K562 (cell line): ENCODE results near the gene IGFALS. TPM values are rescaled to one million over a fixed set of nuclear protein-coding genes. Genes with fewer than 3 reads are reported as not detected.

Source experiments
- ASH1L ChIP-seq: fragments of 450-650 bp; IDR thresholded peaks from 2 replicates; pipeline ENCODE4 v1.6.1; 2018; ENCODE audit warnings: borderline replicate concordance, mild to moderate bottlenecking, low read depth; ENCODE audit not compliant: partially characterized antibody
- CXXC5 ChIP-seq: fragments of 250-450 bp; sonication (Bioruptor Pico); IDR thresholded peaks from 2 replicates; pipeline ENCODE4 v1.8.0; 2022; ENCODE audit warnings: inconsistent platforms, mild to moderate bottlenecking, moderate library complexity
- FOXO4 ChIP-seq: fragments of 450-650 bp; formaldehyde crosslinking; IDR thresholded peaks from 2 replicates; pipeline ENCODE4 v1.4.0; 2020; ENCODE audit warnings: mild to moderate bottlenecking, moderate library complexity
- KLF6 ChIP-seq: fragments of 250-450 bp; sonication (Bioruptor Pico); IDR thresholded peaks from 2 replicates; pipeline ENCODE4 v1.4.0; 2020; ENCODE audit warnings: mild to moderate bottlenecking, moderate library complexity, borderline replicate concordance
- MBD1 ChIP-seq: fragments of 250-450 bp; sonication (Bioruptor Pico); IDR thresholded peaks from 2 replicates; pipeline ENCODE4 v1.8.0; 2022; ENCODE audit warnings: inconsistent platforms
- MCM5 ChIP-seq: fragments of 450-650 bp; IDR thresholded peaks from 2 replicates; pipeline ENCODE4 v1.6.1; 2016; ENCODE audit warnings: low read depth
- NFATC3 ChIP-seq: fragments of 450-650 bp; IDR thresholded peaks from 2 replicates; pipeline ENCODE4 v1.6.1; 2017; ENCODE audit warnings: mild to moderate bottlenecking
- NR4A1 ChIP-seq, 2 experiments: fragments of 250-450 bp in 1 of 2; fragments of 450-650 bp in 1 of 2; sonication (Bioruptor Pico) in 1 of 2; IDR thresholded peaks; 2 replicates each; pipeline versions ENCODE4 v1.4.0 to v1.6.1; 2016 to 2020; ENCODE audit warnings: mild to moderate bottlenecking in 2 of 2, missing compliant biosample characterization in 1 of 2, missing genetic modification characterization in 1 of 2, moderate library complexity in 1 of 2
- PTRF ChIP-seq: fragments of 450-650 bp; IDR thresholded peaks from 2 replicates; pipeline ENCODE4 v1.6.1; 2016; ENCODE audit warnings: mild to moderate bottlenecking, missing genetic modification characterization, missing compliant biosample characterization
- SIRT6 ChIP-seq: IDR thresholded peaks from one replicate; pipeline ENCODE4 v1.6.1; 2012; ENCODE audit warnings: low read depth, mild to moderate bottlenecking, control low read depth, inconsistent platforms, low read length, moderate library complexity
- TAF9B ChIP-seq: fragments of 450-650 bp; IDR thresholded peaks from 2 replicates; pipeline ENCODE4 v1.6.1; 2018; ENCODE audit warnings: mild to moderate bottlenecking; ENCODE audit not compliant: partially characterized antibody
- TAL1 ChIP-seq: fragments of 450-650 bp; IDR thresholded peaks from 2 replicates; pipeline ENCODE4 v1.6.1; 2016; ENCODE audit warnings: mild to moderate bottlenecking
- TCF3 ChIP-seq: sonication (generic); formaldehyde crosslinking; IDR thresholded peaks from 2 replicates; pipeline ENCODE4 v1.4.0; 2020; ENCODE audit warnings: mild to moderate bottlenecking, missing genetic modification reagents
- TEAD2 ChIP-seq: fragments of 450-650 bp; IDR thresholded peaks from 2 replicates; pipeline ENCODE4 v1.6.1; 2016; ENCODE audit warnings: missing genetic modification characterization, control low read depth, missing compliant biosample characterization
- USF2 ChIP-seq: sonication (generic); formaldehyde crosslinking; IDR thresholded peaks from 2 replicates; pipeline ENCODE4 v1.5.0; 2020; ENCODE audit warnings: missing genetic modification reagents
- XRCC5 ChIP-seq: fragments of 200-400 bp; formaldehyde crosslinking; IDR thresholded peaks from 2 replicates; pipeline ENCODE4 v1.6.1; 2017; ENCODE audit warnings: low read depth, mild to moderate bottlenecking, low read length
- YY1 ChIP-seq, 3 experiments: IDR thresholded peaks; 2 replicates each; pipeline ENCODE4 v1.6.1; 2011; ENCODE audit warnings: low read length in 2 of 3, mild to moderate bottlenecking in 2 of 3, moderate library complexity in 2 of 3, borderline replicate concordance in 1 of 3, control low read depth in 1 of 3, low read depth in 1 of 3; ENCODE audit not compliant: insufficient read depth in 3 of 3, insufficient replicate concordance in 2 of 3, control insufficient read depth in 1 of 3, insufficient read length in 1 of 3; ENCODE audit errors: extremely low read depth in 1 of 3
- ZNF23 ChIP-seq: fragments of 250-450 bp; sonication (Bioruptor Pico); IDR thresholded peaks from 2 replicates; pipeline ENCODE4 v1.4.0; 2020; ENCODE audit warnings: mild to moderate bottlenecking
- ZNF717 ChIP-seq: fragments of 250-450 bp; sonication (Bioruptor Pico); IDR thresholded peaks from 2 replicates; pipeline ENCODE4 v1.5.0; 2021
- ZNF778 ChIP-seq: fragments of 450-650 bp; formaldehyde crosslinking; IDR thresholded peaks from 2 replicates; pipeline ENCODE4 v1.4.0; 2020; ENCODE audit warnings: mild to moderate bottlenecking, moderate library complexity
- polyA plus RNA-seq, 8 experiments: library from polyadenylated mRNA; depleted of rRNA in 4 of 8; stranded (reverse) in 5 of 8; unstranded in 3 of 8; fragments of >200 nt; fragmentation: Nextera tagmentation in 2 of 8; fragmentation: Illumina TruSeq in 1 of 8; extraction: Ambion mirVana in 2 of 8; extraction: Trizol in 1 of 8; gene quantifications; 2 replicates each; pipeline versions ENCODE4 v1.2.1 to v1.2.3, GENCODE V29; 2011 to 2014; ENCODE audit warnings: inconsistent platforms in 1 of 8, missing spikeins in 1 of 8
- total RNA-seq, 7 experiments: library from RNA; depleted of rRNA in 6 of 7; stranded (reverse); fragments of >200 nt in 6 of 7; fragmentation: Illumina TruSeq in 2 of 7; extraction: Trizol in 2 of 7; gene quantifications; 2 replicates each; pipeline versions ENCODE4 v1.2.1 to v1.2.3, GENCODE V29; 2011 to 2021; ENCODE audit warnings: low replicate concordance in 1 of 7
- TF ChIP-seq, protein P1 (sequence below): fragments of 250-450 bp; sonication (Bioruptor Pico); IDR thresholded peaks from 2 replicates; pipeline ENCODE4 v1.4.0; 2020; ENCODE audit warnings: mild to moderate bottlenecking, moderate library complexity, borderline replicate concordance

IGFALS gene
- total and polyA plus RNA-seq, 9 of the 15 experiments (the other 6 are each of a cell fraction or from before 2014, with no cell fraction given): not detected

- peak; percentile 94 for TF ChIP-seq ASH1L
- TF ChIP-seq USF2 (CRISPR knock-in tag): peak; percentile 100
- TF ChIP-seq FOXO4 (CRISPR knock-in tag): no peak
- TF ChIP-seq ZNF778 (CRISPR knock-in tag): no peak
- TF ChIP-seq NFATC3: no peak
- TF ChIP-seq MBD1: no peak
- peak; percentile 94 for TF ChIP-seq CXXC5 (CRISPR knock-in tag)
- no peak for TF ChIP-seq KLF6 (CRISPR knock-in tag)
- TF ChIP-seq XRCC5: peak; percentile 92
- TF ChIP-seq TAL1: no peak
- no peak for TF ChIP-seq TCF3 (CRISPR knock-in tag)
- TF ChIP-seq ZNF717 (CRISPR knock-in tag): no peak
- TF ChIP-seq NR4A1 (CRISPR knock-in tag; IDR thresholded peaks at IDR 0.05): no peak
- TF ChIP-seq NR4A1 (tag; IDR thresholded peaks at IDR 0.05): peak; percentile 59; the same call in 1 of the 2 replicates
- TF ChIP-seq SIRT6: no peak
- TF ChIP-seq, protein P1, sequence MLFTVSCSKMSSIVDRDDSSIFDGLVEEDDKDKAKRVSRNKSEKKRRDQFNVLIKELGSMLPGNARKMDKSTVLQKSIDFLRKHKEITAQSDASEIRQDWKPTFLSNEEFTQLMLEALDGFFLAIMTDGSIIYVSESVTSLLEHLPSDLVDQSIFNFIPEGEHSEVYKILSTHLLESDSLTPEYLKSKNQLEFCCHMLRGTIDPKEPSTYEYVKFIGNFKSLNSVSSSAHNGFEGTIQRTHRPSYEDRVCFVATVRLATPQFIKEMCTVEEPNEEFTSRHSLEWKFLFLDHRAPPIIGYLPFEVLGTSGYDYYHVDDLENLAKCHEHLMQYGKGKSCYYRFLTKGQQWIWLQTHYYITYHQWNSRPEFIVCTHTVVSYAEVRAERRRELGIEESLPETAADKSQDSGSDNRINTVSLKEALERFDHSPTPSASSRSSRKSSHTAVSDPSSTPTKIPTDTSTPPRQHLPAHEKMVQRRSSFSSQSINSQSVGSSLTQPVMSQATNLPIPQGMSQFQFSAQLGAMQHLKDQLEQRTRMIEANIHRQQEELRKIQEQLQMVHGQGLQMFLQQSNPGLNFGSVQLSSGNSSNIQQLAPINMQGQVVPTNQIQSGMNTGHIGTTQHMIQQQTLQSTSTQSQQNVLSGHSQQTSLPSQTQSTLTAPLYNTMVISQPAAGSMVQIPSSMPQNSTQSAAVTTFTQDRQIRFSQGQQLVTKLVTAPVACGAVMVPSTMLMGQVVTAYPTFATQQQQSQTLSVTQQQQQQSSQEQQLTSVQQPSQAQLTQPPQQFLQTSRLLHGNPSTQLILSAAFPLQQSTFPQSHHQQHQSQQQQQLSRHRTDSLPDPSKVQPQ: no peak
- peak; percentile 43 to 92 (median 84) for TF ChIP-seq YY1 (IDR thresholded peaks at IDR 0.05; ENCODE audit: borderline replicate concordance in 1 of 3, control insufficient read depth in 1 of 3, extremely low read depth in 1 of 3, insufficient read depth in 3 of 3, insufficient read length in 1 of 3, insufficient replicate concordance in 2 of 3, low read depth in 1 of 3, low read length in 2 of 3)
- TF ChIP-seq MCM5: no peak
- TF ChIP-seq TAF9B: no peak
- no peak for TF ChIP-seq ZNF23 (CRISPR knock-in tag)
- TF ChIP-seq PTRF (tag): no peak
- TF ChIP-seq TEAD2 (tag): no peak
Measured at GRCh38 chr16:1826691-1827573, 33.4 kb upstream of the IGFALS start, which contains the start of the genes FAHD1 and HAGH (continued).
